HuH-7.5 (cell line): ENCODE measurements around the gene LRRFIP1.
A peak's percentile ranks its signal among the peaks of the same experiment; 100 is the strongest.
"Not testable (repeated sequence)": the region's sequence is repeated elsewhere in the genome, so short reads cannot be mapped to it uniquely, and the experiment has no call there.

Experiments used
- DNase-seq: peaks from one replicate; pipeline ENCODE4 v3.0.0; 2011; ENCODE audit warnings: low spot score

LRRFIP1 gene

DNA sequence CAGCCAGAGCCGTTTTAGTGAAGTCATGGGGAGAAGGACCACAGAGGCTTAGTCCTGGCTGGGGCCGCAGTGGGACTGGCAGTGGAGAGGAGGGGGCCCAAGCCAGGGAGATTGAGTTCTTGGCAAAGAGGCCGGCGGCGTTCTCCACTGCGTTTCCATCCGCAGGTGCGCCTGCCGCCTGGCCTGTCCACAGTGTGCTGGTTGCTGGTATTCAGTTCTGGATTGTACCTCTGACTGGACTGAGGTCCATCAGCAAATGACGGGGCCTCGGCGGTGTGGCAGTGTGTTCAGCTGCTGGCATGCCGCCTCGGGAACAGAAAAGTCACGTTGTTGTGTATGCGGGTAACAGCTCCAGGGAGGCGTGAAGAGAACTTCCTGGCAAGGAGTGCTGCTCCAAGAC, 36.8 kb downstream of the LRRFIP1 start:
- DNase-seq: no peak

DNA sequence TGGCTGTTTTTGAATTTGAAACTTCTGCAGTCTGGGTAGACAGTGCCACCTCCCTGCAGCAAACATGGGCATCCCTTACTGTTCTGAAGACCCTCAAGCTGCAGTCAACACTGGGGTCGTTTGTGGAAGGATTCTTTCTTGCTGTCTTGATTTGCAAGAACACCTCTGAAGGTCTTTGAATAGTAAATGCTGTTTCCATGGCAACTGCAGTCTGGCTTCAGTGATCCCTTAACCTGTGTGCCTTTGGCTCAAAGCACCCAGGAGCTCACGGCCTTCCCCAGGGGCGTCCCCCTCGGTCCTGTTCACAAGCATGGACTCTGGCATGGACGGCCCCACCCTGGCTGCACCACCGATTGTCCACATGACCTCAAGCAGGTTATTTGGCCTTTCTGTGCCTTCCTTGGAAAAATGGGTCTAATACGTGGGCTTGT, 38.3 kb downstream of the LRRFIP1 start:
- no peak for DNase-seq

DNA sequence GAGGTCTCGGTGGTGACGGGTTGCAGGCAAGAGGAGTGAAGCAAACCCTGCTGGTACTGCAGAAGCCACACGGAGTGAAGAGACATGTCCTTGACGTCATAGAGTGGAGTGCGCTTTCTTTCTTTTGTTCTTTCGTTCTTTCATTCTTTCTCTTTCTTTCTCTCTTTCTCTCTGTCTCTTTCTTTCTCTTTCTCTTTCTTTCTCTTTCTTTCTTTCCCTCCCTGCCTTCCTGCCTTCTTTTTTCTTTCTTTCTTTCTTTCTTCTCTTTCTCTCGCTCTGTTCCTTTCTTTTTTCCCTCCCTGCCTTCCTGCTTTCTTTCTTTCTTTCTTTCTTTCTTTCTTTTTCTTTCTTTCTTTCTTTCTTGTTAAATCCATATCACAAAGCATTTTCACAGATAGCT, 39.2 kb downstream of the LRRFIP1 start:
- DNase-seq: no peak

DNA sequence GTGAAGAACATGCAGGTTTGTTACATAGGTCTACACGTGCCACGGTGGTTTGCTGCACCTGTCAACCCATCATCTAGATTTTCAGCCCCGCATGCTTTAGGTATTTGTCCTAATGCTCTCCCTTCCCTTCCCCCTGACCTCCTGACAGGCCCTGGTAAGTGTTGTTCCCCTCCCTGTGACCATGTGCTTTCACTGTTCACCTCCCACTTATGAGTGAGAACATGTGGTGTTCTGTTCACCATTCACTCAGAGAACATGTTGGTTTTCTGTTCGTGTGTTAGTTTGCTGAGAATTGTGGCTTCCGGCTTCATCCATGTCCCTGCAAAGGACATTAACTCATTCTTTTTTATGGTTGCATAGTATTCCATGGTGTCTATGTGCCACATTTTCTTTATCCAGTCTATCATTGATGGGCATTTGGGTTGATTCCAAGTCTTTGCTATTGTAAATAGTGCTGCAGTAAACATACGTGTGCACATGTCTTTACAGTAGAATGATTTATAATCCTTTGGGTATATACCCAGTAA, 39.7 kb downstream of the LRRFIP1 start:
- DNase-seq: not testable (repeated sequence)

DNA sequence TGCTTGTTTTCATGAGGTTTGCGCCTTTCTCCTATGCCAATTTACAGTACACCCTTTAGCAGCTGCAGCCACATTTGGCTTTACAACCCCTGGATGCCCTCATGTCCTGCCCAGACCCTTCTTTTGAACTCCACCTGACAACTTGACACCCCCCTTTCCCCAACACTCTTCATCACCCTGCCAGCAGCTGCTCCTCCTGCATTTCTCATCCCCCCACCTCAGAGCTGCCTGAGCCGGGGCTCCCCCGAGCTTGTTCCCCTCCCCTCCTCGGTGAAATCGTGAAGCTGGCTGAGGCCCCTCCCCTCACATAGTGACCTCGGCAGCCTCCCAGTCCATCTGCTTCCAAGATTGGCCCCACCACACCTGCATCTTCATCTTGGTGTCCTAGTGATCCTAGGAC, 40.5 kb downstream of the LRRFIP1 start:
- no peak for DNase-seq

DNA sequence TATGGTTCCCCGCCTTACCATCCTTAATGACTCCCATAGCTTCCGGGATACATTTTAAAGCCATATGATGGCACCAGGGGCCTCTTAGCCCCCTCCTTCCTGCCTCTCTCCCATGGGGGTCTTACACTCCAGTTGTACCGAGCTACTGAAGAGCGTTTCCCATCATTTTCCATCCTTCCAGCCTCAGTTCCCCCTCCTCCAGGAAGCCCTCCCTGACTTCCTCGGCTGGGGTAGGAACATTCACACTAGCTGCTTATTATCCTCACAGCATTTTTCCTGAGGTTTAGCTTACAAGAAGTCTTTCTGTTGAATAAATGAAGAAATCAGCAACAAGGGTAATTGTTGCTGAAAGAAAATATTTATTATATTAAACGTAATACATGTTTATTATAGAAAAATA, 41.1 kb downstream of the LRRFIP1 start:
- DNase-seq: no peak

DNA sequence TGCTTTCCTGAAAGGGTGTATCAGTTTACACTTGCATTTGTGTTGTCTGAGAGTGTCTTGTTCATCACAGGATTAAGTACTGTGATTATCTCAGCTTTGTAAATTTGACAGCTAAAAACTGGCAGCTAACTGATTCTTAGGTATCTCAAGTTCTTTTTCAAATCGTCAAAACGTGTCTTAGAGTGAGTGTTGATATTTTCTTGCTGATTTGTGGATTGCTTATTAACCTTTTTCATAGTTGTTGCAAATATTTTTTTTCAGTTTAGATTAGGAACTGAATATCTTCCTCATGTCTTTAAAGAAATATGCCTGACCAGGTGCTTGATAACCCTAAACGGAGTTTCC, 41.9 kb downstream of the LRRFIP1 start:
- DNase-seq: no peak

DNA sequence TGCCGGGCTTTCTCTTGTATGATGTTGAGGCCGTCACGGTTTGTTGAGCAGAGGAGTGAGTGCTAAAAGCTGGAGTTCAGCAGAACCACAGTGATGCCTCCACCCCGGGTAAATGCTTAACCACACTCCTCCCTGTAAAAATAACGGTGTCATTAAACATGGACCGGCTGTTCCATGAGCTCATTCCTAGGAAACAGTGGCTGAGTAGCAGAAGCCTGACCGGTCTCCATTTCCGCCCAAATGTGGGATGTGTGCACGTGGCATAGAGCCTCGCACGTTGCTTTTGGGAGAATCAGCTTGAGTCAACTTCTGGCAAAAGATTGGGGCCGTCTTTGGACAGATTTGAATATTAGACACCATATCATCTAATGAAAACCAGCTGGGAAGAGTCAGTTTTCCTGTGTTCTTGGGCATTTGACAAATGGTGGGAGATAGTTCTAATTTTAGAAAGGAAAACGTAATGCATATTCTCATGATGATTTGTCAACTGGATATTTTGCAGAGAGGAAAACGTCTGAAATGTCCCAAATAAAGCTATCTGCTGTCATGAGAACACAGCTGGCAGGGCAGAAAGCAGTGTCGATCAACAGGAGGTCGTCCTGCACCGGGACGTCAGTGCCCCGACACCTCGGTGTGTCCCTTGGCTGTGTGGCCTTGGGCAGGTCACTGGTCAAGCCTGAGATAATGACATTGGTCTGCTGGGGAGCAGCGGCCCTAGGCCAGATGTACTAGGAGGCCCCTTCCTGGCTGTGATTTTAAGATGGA, 42.4 kb downstream of the LRRFIP1 start:
- DNase-seq: peak; percentile 83

DNA sequence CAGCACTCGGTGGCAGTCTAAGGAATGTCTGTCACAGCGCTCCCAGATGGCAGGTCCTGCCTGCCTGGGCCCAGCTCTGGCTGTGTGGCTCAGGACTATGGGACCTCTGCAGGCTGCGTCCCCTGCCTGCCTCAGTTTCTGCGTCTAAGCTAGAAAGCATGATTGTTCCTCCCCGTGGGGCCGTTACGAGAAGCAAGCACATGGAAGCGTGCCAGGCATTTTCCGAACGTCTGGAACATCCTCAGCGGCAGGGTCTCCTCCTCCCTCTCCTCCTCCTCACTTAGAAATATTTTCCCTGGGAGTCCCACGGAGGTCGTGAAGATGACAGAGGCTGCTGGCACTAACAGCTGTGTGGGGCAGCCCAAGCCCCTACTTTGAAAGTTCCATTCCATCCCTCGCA, 43.3 kb downstream of the LRRFIP1 start:
- DNase-seq: no peak

DNA sequence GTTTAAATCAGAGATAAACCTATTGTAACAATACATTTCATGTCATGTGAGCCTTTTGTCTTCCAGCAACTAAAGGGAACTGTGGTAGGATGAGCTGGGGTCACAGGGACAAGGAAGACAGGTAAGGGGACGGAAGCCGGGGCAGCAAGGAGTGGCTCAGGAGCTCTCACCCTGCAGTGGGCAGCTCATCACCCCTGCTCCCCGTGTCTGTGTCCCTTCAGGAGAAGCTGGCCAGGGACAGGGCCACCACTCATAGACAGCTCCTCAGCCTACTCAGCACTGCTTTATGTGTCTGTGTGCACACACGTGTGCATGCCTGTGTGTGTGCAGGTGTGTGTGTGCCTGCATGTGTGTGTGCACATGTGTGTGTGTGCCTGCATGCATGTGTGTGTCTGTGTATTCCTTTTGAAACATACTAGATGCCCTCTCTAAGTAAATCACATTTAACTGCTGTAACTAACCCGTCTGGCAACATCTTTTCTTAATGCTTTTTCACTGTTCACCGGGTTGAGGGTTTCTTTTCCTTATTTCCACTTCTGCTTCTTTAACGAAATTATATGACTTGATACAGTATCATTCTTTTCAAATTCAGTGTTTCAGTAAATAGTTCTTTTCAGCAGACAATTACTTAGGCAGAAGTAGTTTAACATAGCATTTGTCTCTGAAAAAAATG, 44.2 kb downstream of the LRRFIP1 start:
- no peak for DNase-seq

DNA sequence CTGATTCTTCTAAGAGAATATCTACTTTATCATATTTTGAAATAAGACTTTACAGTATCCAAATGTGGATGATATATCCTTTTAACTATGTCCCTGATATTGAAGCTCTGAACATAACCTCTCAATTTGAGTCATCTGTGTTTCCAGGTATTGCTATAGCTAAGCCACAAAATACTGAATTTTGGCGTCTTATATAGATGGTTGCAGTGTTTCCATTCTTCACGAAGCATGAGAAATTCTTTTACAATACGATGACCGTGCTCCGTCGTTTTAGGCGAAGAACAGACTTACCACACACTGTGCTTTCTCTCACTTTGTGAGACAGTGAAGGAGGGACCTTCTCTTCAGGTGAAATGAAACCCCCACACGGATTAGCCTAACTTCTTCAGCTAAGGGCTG, 45.3 kb downstream of the LRRFIP1 start:
- DNase-seq: no peak

DNA sequence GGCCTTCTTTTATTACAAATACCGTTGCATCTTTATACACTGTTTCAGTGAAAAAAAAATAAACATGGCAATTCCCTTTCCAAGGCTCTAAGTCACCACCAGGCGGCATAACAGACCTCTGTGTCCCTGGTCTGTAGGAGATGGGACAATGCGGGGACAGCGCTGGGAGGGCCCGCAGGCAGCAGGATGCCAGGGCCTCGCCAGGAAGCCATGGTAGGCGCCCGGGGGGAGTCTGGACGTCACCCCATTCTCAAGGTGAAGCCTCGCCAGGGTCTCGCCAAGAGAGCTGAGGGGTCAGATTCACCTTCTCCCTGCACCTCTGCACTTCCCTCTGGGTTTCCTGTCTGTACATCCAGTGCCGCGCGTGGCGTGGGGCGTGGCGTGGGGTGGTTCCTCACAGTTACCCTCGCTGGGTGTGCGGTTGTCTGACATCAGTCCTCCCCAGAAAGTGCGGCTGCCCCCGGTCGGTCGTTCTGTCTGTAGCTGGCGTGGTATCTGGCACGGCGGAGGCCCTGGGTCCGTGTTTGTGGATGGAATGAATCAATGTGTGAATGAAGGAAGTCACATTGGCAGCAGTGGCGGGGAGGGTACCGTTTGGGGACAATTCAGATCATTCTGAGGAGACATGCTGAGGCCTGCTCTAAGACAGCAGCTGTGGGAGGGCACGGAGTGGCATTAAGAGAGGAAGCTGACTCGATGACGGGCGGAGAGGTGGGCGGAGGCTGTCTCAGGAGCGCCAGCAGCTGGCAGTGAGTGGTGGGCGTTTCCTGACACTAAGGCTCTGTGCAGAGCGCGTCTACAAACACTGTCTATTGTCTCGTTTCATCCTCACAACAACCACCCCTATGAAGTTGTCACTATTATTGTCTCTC, 46.0 kb downstream of the LRRFIP1 start:
- no peak for DNase-seq

DNA sequence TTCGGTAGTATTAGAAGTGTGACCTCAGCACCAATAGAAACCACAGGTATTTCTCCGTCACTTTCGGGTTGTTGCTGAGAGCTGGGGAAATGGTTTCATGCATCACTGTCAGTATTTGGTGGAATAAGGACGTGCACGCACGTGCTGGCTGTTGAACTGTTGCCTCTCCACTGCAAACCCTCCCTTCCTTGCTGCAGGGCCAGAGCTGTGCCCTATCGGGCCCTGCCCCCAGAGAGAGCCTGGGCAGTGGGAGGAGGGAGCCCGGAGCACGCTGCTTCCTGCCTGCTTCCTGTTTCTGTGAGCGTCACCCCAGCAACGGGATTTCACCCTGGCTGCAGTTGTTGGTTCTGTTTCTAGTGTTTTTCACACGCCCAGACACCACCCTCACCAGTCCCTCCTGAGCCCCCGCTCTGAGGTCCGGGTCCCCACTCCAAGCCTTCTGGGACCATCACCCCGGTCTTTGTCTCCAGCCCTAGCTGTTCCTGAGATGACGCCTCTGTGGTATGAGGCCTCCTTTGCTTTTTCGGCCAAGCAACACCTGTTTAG, 47.4 kb downstream of the LRRFIP1 start:
- DNase-seq: no peak

DNA sequence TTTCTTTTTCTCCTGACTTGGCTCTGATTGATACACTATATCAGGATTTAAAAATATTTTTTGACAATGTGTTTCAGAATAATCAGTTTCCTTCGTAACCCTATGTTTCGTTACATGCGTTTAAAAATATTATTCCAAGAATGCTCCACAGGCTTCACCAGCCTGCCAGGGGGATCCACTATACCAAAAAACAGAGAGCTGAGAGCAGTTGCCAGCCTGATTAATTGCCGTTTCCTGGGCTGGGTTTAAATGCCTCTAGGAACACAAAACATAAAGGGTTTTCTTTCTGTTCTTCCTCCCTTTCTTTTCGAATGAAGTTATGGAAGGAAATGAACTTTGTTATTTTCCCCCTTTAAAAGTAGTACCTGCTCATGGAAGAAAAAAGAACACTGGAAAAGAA, 47.9 kb downstream of the LRRFIP1 start:
- DNase-seq: no peak

DNA sequence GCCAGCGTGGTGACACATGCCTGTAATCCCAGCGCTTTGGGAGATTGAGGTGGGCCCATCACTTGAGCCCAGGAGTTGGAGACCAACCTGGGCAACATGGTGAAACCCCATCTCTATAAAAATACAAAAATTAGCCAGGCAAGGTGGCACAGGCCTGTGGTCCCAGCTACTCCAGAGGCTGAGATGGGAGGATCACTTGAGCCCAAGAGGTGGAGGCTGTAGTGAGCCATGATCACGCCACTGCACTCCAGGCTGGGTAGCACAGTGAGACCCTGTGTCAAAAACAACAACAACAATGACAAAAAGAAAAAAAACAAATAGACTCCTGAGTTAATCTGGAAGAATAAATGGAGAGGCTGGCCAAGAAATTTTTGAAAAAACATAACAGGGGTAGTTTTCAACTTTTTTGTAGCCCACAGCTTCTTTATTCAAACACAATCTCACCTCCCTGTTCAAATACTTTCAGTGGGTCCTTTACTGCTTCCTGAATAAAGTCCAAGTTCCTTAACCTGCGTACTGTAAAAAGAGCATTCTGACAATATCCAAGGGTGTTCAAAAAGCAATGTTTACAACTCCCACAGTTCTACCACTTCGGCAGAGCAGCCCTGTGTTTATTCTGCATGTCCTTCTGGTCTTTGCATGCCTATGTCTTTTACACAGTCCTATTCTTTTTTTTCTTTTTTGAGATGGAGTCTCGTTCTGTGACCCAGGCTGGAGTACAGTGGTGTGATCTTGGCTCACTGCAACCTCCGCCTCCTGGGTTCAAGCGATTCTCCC, 53.5 kb downstream of the LRRFIP1 start:
- DNase-seq: no peak

DNA sequence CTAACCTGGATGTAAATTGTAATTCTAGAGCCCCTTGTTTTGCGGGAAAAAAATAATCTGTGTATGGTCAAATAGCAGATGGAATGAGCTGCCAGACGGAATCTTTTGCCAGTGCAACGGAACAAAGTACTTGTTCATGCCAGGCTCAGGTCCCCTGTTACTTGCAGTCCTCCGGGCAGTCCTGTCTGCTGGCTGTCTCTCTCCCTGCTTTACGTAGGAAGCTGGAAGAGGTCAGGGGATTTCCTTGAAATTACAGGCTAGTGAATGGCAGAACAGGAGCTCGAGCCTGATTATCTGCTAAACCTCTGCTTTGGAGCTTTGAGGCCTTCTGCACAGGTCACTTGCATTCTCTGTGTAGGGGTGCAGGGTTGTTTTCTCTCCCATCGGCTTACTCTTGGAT, 54.8 kb downstream of the LRRFIP1 start:
- no peak for DNase-seq

DNA sequence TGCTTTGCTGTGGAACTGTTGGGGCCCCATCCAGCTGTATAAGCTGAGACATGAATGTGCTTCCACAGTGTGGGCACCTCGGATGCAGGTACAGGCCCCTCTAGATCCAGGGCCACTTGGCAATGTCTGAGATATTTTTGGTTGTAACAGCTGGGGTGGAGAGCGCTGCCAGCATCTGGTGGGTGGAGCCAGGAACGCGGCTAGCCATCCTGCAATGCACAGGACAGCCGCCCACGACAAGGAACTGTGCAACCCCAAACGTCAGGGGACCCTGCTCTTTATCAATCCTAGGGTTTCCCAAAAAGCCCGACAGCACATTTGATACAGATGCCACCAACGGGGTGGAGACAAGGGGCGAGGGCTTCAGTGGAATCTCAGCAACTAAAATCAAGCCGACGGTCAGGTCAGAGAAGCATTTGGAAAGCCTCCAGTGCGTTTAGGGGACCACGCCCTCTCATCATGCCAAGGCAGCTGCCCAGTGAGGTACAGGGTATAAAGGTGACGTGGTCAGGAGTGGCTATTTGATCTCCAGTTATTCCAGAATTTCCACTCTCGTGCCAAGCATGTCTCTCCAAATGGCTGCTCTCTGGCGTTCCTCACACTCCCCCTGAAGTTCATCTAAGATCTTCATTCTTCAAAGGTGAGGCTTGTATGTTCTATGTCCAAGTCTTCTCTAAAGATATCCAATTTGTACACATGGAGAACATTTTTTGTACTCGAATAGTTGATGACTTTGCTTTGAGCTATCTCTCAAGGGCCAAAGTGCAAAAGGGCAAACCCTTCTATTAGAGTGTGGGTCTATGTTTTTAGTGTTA, 55.7 kb downstream of the LRRFIP1 start:
- no peak for DNase-seq

DNA sequence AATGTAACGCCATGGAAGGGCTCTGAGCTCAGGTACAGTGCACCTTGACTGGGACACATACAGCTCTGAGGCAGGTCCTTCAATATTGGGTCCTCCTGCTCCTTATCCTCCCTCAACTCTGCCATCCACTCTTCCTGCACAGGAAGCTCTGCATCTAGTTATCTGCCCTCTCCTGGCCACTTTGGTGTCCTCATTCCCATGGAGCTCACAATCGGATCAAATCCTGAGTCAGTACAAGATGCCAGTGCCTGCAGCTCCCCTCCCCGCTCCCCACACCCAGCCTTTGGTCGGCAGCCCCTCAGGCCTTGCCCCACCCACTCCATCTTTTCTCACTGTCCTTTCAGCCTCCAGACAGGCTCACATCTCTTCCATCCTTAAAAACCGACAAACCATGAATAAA, 58.0 kb downstream of the LRRFIP1 start:
- DNase-seq: no peak

DNA sequence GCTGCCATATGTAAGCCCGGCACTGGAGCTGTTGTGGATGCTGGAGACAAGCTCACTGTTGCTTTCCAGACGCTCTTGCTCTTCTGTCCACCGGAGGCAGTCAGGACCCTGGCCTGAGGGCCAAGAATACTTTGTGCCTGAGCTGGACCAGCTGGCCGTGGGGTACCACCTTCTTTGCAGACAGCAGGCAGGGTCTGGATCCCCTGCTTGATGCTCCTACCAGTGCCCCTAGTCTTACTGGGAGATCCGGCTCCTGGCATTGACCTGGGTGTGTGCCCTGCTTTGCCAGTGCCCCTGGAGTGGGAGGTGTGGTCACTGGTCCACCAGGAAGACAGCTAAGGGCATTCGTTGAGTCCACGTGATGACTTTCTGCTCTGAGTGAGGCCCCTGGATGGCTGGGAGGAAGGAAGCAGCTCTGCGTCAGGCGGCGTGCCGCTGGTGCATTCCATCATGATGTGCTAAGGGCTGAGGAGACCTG, 59.3 kb downstream of the LRRFIP1 start:
- no peak for DNase-seq

DNA sequence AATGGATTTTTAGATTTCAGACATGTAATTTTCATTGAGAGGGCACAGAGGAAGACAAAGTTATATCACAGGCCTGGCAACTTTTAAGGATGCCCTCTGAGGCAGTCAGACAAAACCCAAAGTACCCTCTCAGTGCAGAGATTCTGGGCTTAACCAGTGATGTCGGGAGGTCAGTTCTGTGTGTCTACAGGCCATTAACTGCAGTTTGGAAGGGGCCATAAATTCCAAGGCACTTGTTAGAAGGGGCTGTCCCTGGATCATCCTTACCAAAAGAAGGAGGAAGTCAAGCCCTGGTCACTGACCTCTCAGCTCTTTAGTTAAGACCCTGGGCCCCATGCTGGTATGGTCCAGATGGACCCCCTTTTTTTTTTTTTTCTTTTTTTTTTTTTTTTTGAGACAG, 60.7 kb downstream of the LRRFIP1 start:
- no peak for DNase-seq

DNA sequence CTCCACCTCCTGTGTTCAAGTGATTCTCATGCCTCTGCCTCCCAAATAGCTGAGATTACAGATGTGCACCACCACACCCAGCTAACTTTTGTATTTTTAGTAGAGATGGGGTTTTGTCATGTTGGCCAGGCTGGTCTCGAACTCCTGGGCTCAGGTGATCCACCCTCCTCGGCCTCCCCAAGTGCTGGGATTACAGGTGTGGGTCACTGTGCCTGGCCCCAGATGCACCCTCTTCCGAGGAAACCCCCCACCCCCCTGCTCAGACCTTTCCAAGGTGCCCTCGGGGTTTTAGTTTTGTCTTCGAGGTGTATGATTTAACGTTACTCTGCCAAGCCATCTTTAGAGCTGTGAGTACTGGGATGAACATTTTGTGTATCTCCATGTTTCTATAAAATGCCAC, 61.2 kb downstream of the LRRFIP1 start:
- DNase-seq: not testable (repeated sequence)
